NOMO-1 treated with dmso at 0.1 percent for 144 hours (cell line): ENCODE data around the gene OR5AR1.
"Not testable (repeated sequence)": the region's sequence is repeated elsewhere in the genome, so short reads cannot be mapped to it uniquely, and the experiment has no call there.

ENCODE experiments used
- DNase-seq: peaks from one replicate; lab custom pipeline; 2025; ENCODE audit not compliant: unreplicated experiment; lab: John Stamatoyannopoulos, UW

Gene OR5AR1

DNA sequence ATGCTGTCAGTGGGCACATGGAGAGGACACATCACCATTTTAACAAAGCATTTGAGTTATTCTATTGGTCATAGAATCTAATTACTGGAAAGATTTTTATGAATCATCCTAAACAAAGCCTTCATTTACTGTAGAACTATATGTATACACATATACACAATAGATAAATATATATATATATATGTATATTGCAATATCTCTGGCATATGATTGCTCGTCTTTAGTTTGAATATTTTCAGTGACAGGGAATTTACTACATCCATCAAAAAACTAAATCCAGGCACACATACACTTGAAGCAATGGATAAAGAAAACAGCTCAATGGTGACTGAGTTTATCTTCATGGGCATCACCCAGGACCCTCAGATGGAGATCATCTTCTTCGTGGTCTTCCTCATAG lies at the start of gene OR5AR1:
TSS of gene OR5AR1 (plus strand) at position 301 of the 400 bp plus-strand sequence. CDS start at position 301, 0 bp downstream.
- DNase-seq = no peak

DNA sequence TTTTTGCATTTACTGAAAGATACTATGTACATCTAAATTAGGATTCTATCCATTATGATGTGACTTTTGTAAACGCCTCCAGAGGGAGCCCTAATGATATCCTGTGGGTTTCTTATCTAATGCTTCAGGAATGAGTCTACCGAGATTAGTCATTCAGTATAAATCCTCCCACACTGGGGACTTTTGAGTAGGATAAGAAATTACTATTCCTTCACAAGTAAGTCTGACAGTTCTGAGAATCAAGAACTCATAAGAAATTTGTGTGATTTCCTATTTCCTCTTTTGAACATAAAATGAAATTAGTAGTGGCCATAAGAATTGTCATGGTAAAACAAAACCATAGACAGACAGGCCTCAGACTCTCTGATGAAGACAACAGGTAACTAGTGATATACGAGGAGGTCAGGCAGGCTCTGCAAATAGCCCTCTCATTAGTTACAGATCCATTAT lies 38.8 kb upstream of the OR5AR1 start:
- no peak for DNase-seq

GRCh38 chr11:56625946-56626345 lies 37.5 kb upstream of the OR5AR1 start:
- DNase-seq = no peak

- DNase-seq = no peak
Measured at GRCh38 chr11:56632329-56632728, 31.2 kb upstream of the OR5AR1 start.

GRCh38 chr11:56636861-56637260 lies 26.6 kb upstream of the OR5AR1 start:
- DNase-seq = no peak

DNA sequence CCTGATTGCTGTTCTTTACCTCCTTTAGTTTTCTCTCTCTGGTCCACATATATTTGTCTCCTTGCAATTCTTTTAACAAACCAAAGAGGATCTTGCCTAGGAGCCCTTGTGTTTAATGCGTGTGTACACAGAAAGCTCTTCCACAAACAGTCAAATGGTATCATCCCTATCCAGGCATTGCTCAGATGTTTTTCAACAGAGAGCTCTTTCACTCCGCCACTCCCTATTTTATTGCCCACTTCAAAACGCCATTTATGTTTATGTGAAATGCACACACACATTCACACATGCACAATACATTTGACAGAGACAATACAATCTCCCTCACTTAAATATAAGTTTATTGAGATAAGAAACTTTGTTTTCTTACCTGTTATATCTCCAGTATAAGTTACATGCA lies 26.0 kb upstream of the OR5AR1 start:
- no peak for DNase-seq

DNA sequence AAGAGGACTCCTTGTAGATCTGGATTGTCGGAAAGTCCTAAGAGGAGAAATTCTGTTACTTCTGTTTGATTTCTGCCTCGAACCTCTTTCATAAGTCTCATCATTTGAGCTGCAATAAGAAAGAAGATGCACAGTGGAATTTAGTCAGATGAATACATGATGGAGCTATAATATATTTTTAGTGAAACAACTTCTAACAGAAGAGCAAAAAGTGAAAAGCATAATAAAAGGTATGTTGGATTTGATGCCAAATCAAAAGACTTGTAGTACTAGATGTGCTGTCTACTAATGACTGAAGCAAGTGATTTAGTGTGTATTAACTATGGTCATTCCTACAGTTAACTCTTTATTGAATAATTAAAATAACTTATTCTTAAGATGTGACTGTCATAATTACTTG lies 21.1 kb upstream of the OR5AR1 start, which contains the start of gene OR5AP2:
TSS of gene OR5AP2 (minus strand) at position 101 of the 400 bp plus-strand sequence. CDS start at position 101, 0 bp downstream.
- DNase-seq = no peak

DNA sequence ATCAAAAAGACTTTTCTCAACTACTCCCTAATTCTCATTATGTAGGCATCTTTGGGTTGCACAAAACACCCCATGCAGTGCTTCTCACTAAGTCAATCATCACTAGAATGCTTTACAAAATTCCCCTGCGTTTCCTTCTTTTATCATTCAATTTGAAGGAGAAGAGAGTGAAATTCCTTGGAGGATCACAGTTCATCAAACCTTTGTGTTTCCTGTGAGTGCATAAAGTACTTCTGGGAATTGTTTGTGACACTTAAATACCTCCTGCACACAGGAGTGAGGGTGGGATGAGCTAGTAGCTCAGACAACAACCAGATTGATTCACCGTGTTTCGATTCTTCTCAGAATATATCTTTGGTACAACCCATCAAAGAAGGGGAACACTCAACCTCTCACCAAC lies 3.7 kb upstream of the OR5AR1 start:
- DNase-seq = no peak

GRCh38 chr11:56670984-56671383 lies 7.5 kb downstream of the OR5AR1 start:
- DNase-seq = no peak

- no peak for DNase-seq
Measured at GRCh38 chr11:56688554-56689100, 25.1 kb downstream of the OR5AR1 start.

DNA sequence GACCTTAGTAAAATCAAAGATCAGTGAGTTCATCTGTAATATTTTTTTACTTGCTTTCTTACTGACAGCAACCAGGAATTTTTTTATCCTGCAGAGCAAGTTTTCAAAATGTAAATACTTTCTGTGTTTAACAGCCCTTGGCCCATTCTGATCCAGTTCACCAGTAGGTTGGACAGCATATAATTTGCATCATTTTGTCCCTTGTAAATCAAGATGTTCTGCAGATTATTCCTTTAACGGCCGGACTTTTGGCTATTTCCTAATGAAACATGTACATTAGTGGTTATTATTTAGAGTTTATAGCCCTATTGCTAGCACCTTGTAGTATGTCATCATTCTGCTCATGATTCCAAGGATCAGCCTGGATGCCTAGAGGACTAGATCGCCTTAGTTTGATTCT lies 27.7 kb downstream of the OR5AR1 start:
- DNase-seq = not testable (repeated sequence)

- no peak for DNase-seq
Measured at GRCh38 chr11:56693428-56693827, 29.9 kb downstream of the OR5AR1 start.

DNA sequence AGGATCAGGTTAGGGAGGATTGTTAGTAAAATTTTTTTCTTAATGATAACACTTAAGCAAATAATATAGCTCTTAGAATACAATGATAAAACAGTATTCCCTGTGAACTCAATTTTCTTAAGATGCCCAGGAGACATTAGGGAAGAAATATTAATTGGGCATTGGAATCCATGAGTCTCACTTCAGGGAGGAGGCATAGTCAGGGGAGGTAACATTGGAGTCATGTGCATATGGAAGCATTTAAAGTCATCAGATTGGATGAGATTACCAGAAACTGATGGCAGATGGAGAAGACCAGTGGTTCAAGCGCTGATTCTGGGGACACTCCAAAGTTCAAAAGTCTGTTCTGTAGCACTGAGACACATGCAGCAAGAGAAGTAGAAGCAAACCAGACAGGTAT lies 35.3 kb downstream of the OR5AR1 start, which contains the start of gene OR9G1:
TSS of gene OR9G1 (plus strand) at position 301 of the 400 bp plus-strand sequence. CDS start 1,293 bp downstream, outside the sequence.
- no peak for DNase-seq

- no peak for DNase-seq
Measured at GRCh38 chr11:56700242-56700913, 36.9 kb downstream of the OR5AR1 start.

DNA sequence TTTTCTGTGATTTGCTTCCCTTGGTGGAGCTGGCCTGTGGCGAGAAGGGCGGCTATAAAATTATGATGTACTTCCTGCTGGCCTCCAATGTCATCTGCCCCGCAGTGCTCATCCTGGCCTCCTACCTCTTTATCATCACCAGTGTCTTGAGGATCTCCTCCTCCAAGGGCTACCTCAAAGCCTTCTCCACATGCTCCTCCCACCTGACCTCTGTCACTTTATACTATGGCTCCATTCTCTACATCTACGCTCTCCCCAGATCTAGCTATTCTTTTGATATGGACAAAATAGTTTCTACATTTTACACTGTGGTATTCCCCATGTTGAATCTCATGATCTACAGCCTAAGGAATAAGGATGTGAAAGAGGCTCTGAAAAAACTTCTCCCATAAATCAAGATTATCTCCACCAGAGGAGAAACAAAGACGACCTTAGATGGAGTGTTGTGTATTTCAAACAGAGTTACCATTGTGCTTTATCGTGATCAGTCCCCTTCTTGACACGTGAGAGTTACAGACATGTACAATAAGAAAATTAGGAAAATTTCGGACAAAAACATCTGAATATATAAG lies 37.5 kb downstream of the OR5AR1 start:
- DNase-seq = no peak

- DNase-seq = no peak
Measured at GRCh38 chr11:56705784-56706396, 42.4 kb downstream of the OR5AR1 start.

DNA sequence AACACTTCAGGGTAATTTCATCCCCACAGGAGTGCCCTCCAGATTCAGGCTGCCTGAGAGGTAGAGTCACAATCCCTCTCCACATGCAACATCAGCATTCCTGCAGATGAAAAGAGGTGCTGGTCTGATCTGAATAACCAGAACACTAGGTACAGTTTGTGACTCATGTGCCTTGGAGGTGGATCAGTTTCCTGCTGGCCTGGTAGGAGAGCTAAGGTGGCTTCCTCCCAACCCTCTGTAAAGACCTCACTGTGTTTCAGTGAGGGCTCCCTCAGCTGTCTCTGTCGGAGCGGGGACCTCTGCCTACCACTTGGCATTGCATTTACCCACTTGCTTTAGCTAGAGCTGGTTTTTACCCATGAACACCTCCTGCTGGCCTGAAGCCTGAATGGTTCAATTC lies 43.0 kb downstream of the OR5AR1 start:
- DNase-seq = no peak

GRCh38 chr11:56714206-56714605 lies 50.7 kb downstream of the OR5AR1 start:
- DNase-seq = no peak
